Measurements from ENCODE around the gene SH3RF3. TPM values are rescaled to one million over a fixed set of nuclear protein-coding genes. Genes with fewer than 3 reads are reported as not detected.

Gene SH3RF3
- total RNA-seq, 3 donors from 2014 or later: 3.2 to 5.6 (median 4.6) TPM

DNA sequence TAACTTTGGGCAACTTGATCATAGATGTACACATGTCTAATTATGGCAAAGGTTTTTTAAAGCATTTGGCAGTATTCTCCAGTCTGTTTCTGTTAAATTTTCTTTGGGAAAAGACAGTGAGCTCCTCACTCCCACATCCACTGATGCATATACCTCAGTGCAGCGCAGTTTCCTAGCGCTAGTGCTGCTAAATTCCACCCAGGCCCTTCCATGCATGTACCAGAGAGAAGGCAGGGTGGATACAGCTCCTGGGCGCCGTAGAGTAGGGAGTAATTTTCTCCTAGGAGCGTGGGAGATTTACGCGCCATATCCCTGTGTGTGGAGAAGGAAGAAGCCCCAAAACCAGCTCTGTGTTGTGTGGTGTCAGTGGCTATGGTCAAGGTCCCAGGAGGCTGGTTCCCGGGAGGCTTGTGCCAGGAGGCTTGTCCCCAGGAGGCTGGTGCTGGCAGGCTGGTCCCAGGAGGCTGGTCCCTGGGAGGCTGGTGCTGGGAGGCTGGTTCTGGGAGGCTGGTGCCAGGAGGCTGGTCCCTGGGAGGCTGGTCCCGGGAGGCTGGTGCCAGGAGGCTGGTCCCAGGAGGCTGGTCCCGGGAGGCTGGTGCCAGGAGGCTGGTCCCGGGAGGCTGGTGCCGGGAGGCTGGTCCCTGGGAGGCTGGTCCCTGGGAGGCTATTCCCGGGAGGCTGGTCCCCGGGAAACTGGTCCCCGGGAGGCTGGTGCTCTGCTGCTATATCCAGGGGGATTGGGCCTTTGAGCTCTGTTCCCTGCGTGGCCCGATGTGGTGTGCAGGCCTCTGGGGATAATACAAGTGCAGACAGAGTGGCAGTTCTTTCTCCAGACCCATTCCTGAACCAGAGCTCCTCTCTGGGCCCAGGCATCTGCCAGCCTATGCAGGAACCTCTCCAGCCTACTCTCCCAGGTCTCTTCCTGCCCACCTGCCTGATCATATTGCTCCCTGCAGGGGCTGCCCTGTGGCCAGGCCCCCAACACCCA is 323.6 kb downstream of the SH3RF3 start:
- intact Hi-C loops (cut with DNase I; ENCODE audit: low total_unique reads): no loop called here
- Histone ChIP-seq H3K4me3 (no peak overlapping the region), H3K36me3 (no peaks in the 10 kb centered on the region), H3K9me3 (no peaks in the 10 kb centered on the region), H3K27me3 (no peaks in the 10 kb centered on the region), H3K4me1 (no peaks in the 10 kb centered on the region), H3K27ac (no peak overlapping the region)
- no peak for DNase-seq (ENCODE audit: low spot score in 2 of 2)
- no peak for TF ChIP-seq POLR2AphosphoS5 (IDR thresholded peaks at IDR 0.05)
- TF ChIP-seq, protein P1, sequence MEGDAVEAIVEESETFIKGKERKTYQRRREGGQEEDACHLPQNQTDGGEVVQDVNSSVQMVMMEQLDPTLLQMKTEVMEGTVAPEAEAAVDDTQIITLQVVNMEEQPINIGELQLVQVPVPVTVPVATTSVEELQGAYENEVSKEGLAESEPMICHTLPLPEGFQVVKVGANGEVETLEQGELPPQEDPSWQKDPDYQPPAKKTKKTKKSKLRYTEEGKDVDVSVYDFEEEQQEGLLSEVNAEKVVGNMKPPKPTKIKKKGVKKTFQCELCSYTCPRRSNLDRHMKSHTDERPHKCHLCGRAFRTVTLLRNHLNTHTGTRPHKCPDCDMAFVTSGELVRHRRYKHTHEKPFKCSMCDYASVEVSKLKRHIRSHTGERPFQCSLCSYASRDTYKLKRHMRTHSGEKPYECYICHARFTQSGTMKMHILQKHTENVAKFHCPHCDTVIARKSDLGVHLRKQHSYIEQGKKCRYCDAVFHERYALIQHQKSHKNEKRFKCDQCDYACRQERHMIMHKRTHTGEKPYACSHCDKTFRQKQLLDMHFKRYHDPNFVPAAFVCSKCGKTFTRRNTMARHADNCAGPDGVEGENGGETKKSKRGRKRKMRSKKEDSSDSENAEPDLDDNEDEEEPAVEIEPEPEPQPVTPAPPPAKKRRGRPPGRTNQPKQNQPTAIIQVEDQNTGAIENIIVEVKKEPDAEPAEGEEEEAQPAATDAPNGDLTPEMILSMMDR (IDR thresholded peaks at IDR 0.05): no peak
- TF ChIP-seq POLR2A (IDR thresholded peaks at IDR 0.05): no peak

- Histone ChIP-seq H3K27ac (no peak overlapping the region), H3K9me3 (no peaks in the 10 kb centered on the region), H3K27me3 (no peaks in the 10 kb centered on the region), H3K4me3 (no peak overlapping the region), H3K36me3 (no peaks in the 10 kb centered on the region), H3K4me1 (no peaks in the 10 kb centered on the region)
- no peak for DNase-seq (ENCODE audit: low spot score in 2 of 2)
- intact Hi-C loops (cut with DNase I; ENCODE audit: low total_unique reads): no loop called here
- TF ChIP-seq POLR2AphosphoS5 (IDR thresholded peaks at IDR 0.05): no peak
- TF ChIP-seq POLR2A (IDR thresholded peaks at IDR 0.05): no peak
- TF ChIP-seq, protein P1 (IDR thresholded peaks at IDR 0.05): no peak
Measured at GRCh38 chr2:109453371-109453995, 324.5 kb downstream of the SH3RF3 start.

- TF ChIP-seq POLR2AphosphoS5 (IDR thresholded peaks at IDR 0.05) (no peak), POLR2A (IDR thresholded peaks at IDR 0.05) (no peak)
- TF ChIP-seq, protein P1 (IDR thresholded peaks at IDR 0.05): no peak
- Histone ChIP-seq H3K27me3 (no peaks in the 10 kb centered on the region), H3K9me3 (no peaks in the 10 kb centered on the region), H3K27ac (no peak overlapping the region), H3K4me3 (no peak overlapping the region), H3K4me1 (no peaks in the 10 kb centered on the region), H3K36me3 (no peaks in the 10 kb centered on the region)
- intact Hi-C loops (cut with DNase I; ENCODE audit: low total_unique reads): no loop called here
- DNase-seq (ENCODE audit: low spot score in 2 of 2): no peak
Measured at GRCh38 chr2:109454304-109454703, 325.3 kb downstream of the SH3RF3 start.

GRCh38 chr2:109454765-109455394 is 325.9 kb downstream of the SH3RF3 start:
- H3K36me3 ChIP-seq: no peaks in the 10 kb centered on the region
- no peaks in the 10 kb centered on the region for H3K27me3 ChIP-seq
- no peak overlapping the region for H3K27ac ChIP-seq
- H3K4me1 ChIP-seq: no peaks in the 10 kb centered on the region
- H3K4me3 ChIP-seq: no peak overlapping the region
- no peak for DNase-seq (ENCODE audit: low spot score in 2 of 2)
- TF ChIP-seq POLR2A (IDR thresholded peaks at IDR 0.05): no peak
- TF ChIP-seq POLR2AphosphoS5 (IDR thresholded peaks at IDR 0.05): no peak
- TF ChIP-seq, protein P1 (IDR thresholded peaks at IDR 0.05): no peak
- intact Hi-C loops (cut with DNase I; ENCODE audit: low total_unique reads): no loop called here
- no peaks in the 10 kb centered on the region for H3K9me3 ChIP-seq

All from breast epithelium (tissue), 4 donors.